ENCODE data around the gene KCND3. TPM values are rescaled to one million over a fixed set of nuclear protein-coding genes. Genes with fewer than 3 reads are reported as not detected.

KCND3 gene
- total RNA-seq, 1 donor from 2014 or later = 2.2 TPM

DNA sequence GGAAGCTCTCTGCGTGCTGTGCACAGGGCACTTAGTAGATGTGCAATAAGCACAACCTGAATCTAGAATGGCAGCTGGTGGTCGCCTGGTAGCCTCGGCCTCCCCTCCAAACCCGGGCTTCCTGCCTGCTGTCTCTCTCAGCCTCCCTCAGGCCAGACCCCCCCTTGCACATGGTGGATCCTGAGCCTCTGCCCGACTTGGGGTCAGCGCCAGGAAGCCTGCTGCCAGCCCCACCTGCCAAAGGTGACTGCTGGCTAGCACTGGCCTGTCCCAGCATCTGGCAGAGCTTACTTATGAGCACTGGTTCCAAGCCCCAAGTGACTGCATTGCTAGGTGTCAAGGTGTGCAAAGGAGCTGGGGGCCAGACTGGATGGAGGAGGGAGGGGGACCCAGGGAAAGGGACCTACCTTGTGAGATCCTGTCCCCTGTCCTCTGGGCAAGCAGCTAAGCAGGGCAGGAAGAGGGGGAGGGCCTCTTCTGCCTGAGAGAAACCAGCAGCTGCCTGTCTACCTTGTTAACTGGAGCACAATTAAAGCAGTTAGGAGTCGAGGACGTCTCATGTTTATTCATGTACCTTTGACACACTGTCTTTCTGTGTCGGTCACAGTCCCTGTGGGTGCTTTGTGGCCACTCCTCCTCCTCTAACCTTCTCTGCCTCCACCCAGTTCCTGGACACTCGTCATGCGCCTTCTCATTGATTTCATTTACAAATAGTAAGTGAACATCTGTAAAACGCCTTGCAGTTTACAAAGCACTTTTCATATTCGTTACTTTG is 132.9 kb downstream of the KCND3 start:
- H3K4me3 Mint-ChIP-seq = no peak overlapping the region
- TF ChIP-seq CTCF (conservative IDR thresholded peaks at IDR 0.05) = no peak
- no peaks in the 10 kb centered on the region for H3K36me3 Mint-ChIP-seq
- no peaks in the 10 kb centered on the region for H3K4me1 Mint-ChIP-seq (ENCODE audit: unreplicated experiment)
- H3K27ac Mint-ChIP-seq = no peak overlapping the region
- no peak for DNase-seq (ENCODE audit: extremely low spot score, unreplicated experiment)
- H3K9me3 Mint-ChIP-seq = no peaks in the 10 kb centered on the region
- H3K27me3 Mint-ChIP-seq = peaks cover 41% of the 10 kb centered on the region

- H3K4me1 Mint-ChIP-seq (ENCODE audit: unreplicated experiment) = no peaks in the 10 kb centered on the region
- H3K36me3 Mint-ChIP-seq = no peaks in the 10 kb centered on the region
- H3K4me3 Mint-ChIP-seq = no peak overlapping the region
- no peak overlapping the region for H3K27ac Mint-ChIP-seq
- H3K9me3 Mint-ChIP-seq = no peaks in the 10 kb centered on the region
- no peak for TF ChIP-seq CTCF (conservative IDR thresholded peaks at IDR 0.05)
- peaks cover 53% of the 10 kb centered on the region for H3K27me3 Mint-ChIP-seq
- DNase-seq (ENCODE audit: extremely low spot score, unreplicated experiment) = no peak
These were observed 134.2 kb downstream of the KCND3 start for GRCh38 chr1:111855260-111855659.

DNA sequence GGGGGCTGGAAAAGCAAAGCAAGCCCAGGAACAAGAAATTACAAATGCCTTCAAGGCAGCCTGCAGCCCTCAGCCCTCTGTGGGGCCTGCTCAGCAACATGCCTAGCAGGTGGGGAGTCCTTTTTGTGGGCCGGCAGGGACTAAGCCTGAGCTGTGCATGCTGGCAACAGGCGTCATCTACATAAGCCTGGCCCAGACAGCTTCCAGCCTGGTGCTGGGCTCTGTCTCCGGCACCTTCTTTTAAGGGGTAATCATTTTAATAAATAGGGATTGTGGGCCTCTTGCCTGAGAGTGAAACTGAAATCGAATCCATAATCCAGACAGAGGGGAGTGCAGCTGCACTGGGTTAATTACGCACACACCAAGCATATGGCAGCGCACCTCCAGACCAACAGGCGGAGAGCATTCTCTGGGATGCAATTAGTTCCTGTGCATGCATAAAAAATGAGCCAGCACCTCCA is 137.2 kb downstream of the KCND3 start:
- no peaks in the 10 kb centered on the region for H3K4me1 Mint-ChIP-seq (ENCODE audit: unreplicated experiment)
- H3K36me3 Mint-ChIP-seq = no peaks in the 10 kb centered on the region
- no peak overlapping the region for H3K4me3 Mint-ChIP-seq
- no peak for DNase-seq (ENCODE audit: extremely low spot score, unreplicated experiment)
- H3K9me3 Mint-ChIP-seq = no peaks in the 10 kb centered on the region
- TF ChIP-seq CTCF (conservative IDR thresholded peaks at IDR 0.05) = no peak
- H3K27ac Mint-ChIP-seq = no peak overlapping the region
- H3K27me3 Mint-ChIP-seq = peaks cover 47% of the 10 kb centered on the region

DNA sequence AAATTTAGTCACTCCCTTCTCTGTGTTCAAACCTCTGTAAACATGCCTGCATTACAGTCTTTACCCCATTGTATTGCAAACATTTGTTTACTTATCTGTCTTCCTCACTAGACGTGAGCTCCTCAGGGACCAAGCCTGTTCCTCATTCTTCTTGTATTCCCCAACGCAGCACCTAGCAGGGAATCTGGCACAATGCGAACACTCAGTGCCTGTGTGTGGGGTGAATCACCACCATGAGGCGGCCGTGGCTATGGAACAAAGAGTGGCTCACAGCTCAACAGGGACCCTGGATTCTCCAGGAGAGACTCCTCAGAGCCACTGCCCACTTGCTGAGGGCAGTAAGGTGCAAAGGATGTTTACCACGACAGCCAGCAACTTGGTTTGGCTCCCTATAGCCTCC is 137.9 kb downstream of the KCND3 start:
- Mint-ChIP-seq H3K27ac (no peak overlapping the region), H3K27me3 (peaks cover 43% of the 10 kb centered on the region), H3K36me3 (no peaks in the 10 kb centered on the region), H3K9me3 (no peaks in the 10 kb centered on the region), H3K4me3 (no peak overlapping the region), H3K4me1 (ENCODE audit: unreplicated experiment) (no peaks in the 10 kb centered on the region)
- no peak for TF ChIP-seq CTCF (conservative IDR thresholded peaks at IDR 0.05)
- no peak for DNase-seq (ENCODE audit: extremely low spot score, unreplicated experiment)

DNA sequence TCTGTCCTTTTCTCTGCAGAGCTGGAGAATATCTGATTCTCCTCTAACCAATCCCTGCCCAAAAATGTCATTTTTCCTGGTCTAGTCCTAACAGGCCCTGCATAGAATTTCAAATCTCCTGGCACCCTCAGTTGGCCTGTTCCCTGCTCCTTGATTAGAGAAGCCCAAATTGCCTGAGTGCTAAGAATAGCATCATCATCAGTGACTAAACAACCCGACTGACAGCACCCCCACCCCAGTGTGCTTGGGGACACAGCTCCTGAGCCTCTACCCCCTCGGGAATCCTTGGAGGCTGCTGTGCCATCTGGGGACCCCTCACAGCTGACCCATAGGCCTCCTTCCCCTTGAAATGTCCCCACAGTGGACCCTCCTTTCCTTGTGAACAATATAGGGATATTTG is 139.4 kb downstream of the KCND3 start:
- peaks cover 46% of the 10 kb centered on the region for H3K27me3 Mint-ChIP-seq
- H3K36me3 Mint-ChIP-seq = no peaks in the 10 kb centered on the region
- H3K9me3 Mint-ChIP-seq = no peaks in the 10 kb centered on the region
- H3K27ac Mint-ChIP-seq = no peak overlapping the region
- DNase-seq (ENCODE audit: extremely low spot score, unreplicated experiment) = no peak
- TF ChIP-seq CTCF (conservative IDR thresholded peaks at IDR 0.05) = no peak
- no peak overlapping the region for H3K4me3 Mint-ChIP-seq
- H3K4me1 Mint-ChIP-seq (ENCODE audit: unreplicated experiment) = no peaks in the 10 kb centered on the region

Data from type B pancreatic cell (in vitro differentiated cells).